Astrocyte of the spinal cord (primary cell): Measurements from ENCODE around the gene ANKS1B.
A peak's percentile ranks its signal among the peaks of the same experiment; 100 is the strongest.

Experiments used
- DNase-seq: peaks from one replicate; pipeline ENCODE4 v3.0.0; 2011; ENCODE audit warnings: low read depth, low spot score
- H3K4me3 ChIP-seq: 2 replicates; pipeline ENCODE4 v1.5.1; 2011; ENCODE audit warnings: low read depth, mild to moderate bottlenecking, low read length, moderate library complexity
- in situ Hi-C: cut with HindIII; loops from 2 replicates; pipeline ENCODE4 v1.10.0; 2017; ENCODE audit warnings: low sequenced_read_pairs
- TF ChIP-seq, protein P1 (sequence below): IDR thresholded peaks from 2 replicates; pipeline ENCODE4 v1.5.1; 2012; ENCODE audit warnings: low read depth, mild to moderate bottlenecking, low read length, inconsistent platforms

Gene ANKS1B

DNA sequence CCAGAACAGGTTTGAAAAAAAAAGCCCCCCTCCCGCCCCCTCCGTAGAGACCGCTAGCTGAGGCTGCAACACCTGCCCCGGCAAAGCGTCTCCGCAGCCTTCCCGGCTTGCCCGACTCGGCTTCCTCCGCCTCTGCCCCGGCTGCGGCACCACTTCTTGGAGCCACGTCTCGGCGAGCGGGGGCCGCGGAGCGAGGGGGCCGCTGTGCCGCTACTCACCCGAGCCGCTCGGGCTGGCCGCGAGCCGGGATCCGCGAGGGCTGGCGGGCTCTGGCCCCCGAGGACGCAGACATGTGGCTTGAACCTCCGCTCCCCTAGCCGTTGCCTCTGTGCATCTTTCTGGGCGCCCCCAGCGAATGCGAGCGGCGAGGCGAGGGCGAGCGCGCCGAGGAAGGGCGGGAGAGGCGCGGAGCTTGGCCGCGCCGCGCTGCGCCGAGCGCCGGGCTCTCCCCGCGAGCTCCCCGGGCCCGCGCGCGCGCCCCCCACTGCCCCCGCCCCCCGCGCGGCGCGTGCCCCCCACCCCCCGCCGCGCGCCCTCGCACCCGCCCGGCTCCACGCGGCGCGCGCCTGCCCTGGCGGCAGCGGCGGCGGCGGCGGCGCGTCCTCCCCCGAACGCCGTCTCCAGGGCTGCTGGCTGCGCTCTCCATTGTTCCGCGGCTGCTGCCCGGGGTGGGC, 1090.2 kb downstream of the ANKS1B start:
- peak overlapping the region; percentile 25 for H3K4me3 ChIP-seq
- in situ Hi-C loops: no loop called here
- DNase-seq: peak; percentile 3
- TF ChIP-seq, protein P1, sequence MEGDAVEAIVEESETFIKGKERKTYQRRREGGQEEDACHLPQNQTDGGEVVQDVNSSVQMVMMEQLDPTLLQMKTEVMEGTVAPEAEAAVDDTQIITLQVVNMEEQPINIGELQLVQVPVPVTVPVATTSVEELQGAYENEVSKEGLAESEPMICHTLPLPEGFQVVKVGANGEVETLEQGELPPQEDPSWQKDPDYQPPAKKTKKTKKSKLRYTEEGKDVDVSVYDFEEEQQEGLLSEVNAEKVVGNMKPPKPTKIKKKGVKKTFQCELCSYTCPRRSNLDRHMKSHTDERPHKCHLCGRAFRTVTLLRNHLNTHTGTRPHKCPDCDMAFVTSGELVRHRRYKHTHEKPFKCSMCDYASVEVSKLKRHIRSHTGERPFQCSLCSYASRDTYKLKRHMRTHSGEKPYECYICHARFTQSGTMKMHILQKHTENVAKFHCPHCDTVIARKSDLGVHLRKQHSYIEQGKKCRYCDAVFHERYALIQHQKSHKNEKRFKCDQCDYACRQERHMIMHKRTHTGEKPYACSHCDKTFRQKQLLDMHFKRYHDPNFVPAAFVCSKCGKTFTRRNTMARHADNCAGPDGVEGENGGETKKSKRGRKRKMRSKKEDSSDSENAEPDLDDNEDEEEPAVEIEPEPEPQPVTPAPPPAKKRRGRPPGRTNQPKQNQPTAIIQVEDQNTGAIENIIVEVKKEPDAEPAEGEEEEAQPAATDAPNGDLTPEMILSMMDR: no peak

DNA sequence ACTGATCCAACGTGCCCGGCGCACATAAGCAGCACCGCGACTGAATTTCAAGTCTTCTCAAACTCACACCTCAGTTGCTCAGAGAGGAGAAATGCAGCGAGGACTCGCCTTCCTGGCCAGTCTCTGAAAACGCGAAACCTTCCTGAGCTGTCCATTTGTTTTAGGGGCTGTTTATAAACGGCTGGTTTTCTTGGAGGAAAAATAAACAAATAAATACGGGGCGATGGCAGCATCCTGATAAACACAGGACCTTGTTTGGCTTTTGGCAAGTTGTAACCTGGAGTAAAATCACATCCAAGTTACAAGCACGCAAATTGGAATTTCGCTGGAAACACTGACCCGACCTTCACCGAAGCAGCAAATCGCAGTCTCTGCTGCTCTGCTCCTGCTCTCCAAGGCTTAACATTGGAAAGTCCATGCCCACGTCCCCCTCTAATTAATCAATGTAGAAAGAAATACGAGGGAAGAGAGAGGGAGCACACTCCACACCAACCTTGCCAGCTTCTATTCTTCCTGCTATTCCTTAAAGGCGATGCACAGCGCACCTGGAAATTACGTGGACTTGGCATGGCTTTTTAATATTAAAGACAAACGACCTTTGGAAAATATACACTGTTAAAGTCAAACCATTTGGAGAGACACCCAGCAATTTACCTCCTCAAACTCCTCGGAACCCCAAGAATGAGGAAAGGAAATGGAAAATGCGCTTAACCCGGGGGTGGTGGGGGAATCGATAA, 1090.9 kb downstream of the ANKS1B start:
- H3K4me3 ChIP-seq: peak overlapping the region; percentile 25
- in situ Hi-C loops: no loop called here
- TF ChIP-seq, protein P1: no peak
- peak; percentile 25 for DNase-seq

DNA sequence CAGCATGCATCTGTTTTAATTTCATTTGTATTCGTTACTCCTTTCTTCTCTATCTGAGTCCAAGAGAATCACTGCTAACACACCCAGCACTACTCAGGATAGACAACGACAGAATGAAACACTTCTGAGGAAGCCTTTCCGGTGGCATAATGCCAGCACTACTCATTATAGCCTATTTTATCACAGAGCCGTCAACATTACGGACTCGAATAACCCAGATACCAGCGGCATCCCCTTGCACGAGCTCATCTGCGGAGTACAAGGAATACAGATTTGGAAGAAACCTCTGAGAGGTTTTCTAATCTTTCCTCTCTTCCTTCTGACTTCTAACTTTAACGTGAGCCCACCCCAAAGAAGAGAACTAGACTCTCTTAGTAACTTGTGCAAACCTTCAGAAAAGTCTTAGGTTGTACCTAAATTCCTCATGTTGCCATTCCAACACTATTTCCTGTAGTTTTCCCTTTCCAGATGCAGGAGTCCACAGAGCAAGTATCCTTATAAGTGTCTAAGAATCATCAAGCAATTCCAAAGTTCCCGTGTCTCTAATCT, 1091.5 kb downstream of the ANKS1B start:
- in situ Hi-C loops: no loop called here
- H3K4me3 ChIP-seq: no peak overlapping the region
- TF ChIP-seq, protein P1: no peak
- DNase-seq: peak; percentile 13

DNA sequence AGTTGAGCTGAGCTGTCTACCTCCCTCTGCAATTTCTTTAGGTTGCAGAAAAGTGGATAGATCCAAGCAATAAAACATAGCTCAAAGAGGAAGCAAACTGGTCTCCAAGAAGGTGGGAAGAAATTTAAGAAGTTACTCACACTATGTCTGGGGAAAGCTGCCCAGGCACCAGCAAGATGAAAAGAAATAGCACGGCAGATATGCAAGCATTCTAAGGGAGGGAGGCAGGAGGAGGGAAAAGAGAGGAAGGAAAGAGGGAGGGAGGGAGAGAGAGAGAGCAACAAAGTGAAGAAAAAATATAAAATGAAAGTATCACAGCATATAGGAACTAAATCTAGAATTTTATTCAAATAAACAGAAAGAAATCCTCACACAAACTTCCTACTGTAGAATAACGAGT, 1099.0 kb downstream of the ANKS1B start:
- in situ Hi-C loops: no loop called here
- DNase-seq: no peak
- TF ChIP-seq, protein P1: no peak
- H3K4me3 ChIP-seq: no peak overlapping the region

DNA sequence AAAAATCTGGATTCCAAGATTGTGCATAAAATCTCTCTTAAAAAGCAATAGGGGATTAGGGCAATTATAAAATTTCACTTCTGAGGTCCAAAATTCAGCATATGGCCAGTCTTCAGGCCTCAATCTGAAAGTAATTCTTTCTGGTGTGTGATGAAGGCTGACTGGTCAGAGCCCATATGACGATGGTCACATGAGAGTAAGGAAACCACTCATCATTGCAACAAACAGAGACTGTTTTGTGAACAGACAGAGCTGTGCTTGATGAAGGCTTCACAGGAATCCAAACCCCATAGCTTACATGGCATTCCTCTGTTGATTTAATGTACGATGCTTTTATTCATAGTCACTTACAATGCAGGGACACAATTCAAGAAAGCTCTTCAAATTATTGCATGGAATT, 1101.5 kb downstream of the ANKS1B start:
- in situ Hi-C loops: no loop called here
- TF ChIP-seq, protein P1: no peak
- no peak for DNase-seq
- H3K4me3 ChIP-seq: no peak overlapping the region

DNA sequence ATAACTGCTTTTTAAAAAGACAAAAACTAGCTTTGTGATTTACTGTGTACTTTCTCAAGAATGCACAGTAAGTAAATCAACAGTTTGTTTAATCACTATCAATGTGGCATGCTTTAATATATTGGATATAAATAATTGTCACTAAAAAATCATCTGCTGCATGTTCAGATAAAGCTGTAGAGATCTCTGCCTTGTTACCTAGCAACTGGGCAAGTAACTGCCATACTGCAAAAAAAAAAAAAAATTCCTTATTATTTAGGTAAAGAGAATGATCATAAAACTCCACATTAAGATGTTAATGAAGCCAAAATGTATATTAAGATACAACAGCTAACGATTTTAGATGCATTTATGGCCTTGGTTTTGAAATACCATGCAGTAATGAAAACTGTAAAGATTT, 1102.2 kb downstream of the ANKS1B start:
- no peak overlapping the region for H3K4me3 ChIP-seq
- DNase-seq: no peak
- TF ChIP-seq, protein P1: no peak
- in situ Hi-C loops: no loop called here
